Ecto neural progenitor cell (in vitro differentiated cells): Measurements from ENCODE around the gene PRPSAP2.
"Not testable (repeated sequence)": the region's sequence is repeated elsewhere in the genome, so short reads cannot be mapped to it uniquely, and the experiment has no call there.

Experiments used
- DNase-seq: peaks from one replicate; pipeline ENCODE4 v3.0.0-alpha.2; 2018; ENCODE audit warnings: low spot score

The PRPSAP2 gene

GRCh38 chr17:18889658-18890057, 31.7 kb downstream of the PRPSAP2 start:
- no peak for DNase-seq

- DNase-seq = no peak
Measured at GRCh38 chr17:18891541-18891940, 33.6 kb downstream of the PRPSAP2 start.

- no peak for DNase-seq
Measured at GRCh38 chr17:18896146-18896545, 38.2 kb downstream of the PRPSAP2 start.

- no peak for DNase-seq
Measured at GRCh38 chr17:18896947-18897346, 39.0 kb downstream of the PRPSAP2 start.

GRCh38 chr17:18904482-18904881, 46.6 kb downstream of the PRPSAP2 start:
- DNase-seq = no peak

GRCh38 chr17:18905226-18905625, 47.3 kb downstream of the PRPSAP2 start:
- no peak for DNase-seq

GRCh38 chr17:18910326-18910725, 52.4 kb downstream of the PRPSAP2 start:
- DNase-seq = no peak

GRCh38 chr17:18910881-18911280, 53.0 kb downstream of the PRPSAP2 start:
- no peak for DNase-seq

GRCh38 chr17:18916816-18917500, 59.0 kb downstream of the PRPSAP2 start:
- no peak for DNase-seq

- no peak for DNase-seq
Measured at GRCh38 chr17:18917506-18918032, 59.6 kb downstream of the PRPSAP2 start.

- DNase-seq = no peak
Measured at GRCh38 chr17:18919963-18920362, 62.0 kb downstream of the PRPSAP2 start.

GRCh38 chr17:18920911-18921441, 63.0 kb downstream of the PRPSAP2 start:
- no peak for DNase-seq

GRCh38 chr17:18921485-18921884, 63.6 kb downstream of the PRPSAP2 start:
- no peak for DNase-seq

GRCh38 chr17:18921912-18922451, 64.1 kb downstream of the PRPSAP2 start:
- DNase-seq = no peak

GRCh38 chr17:18922596-18922995, 64.7 kb downstream of the PRPSAP2 start:
- DNase-seq = not testable (repeated sequence)

GRCh38 chr17:18925187-18925586, 67.3 kb downstream of the PRPSAP2 start:
- DNase-seq = no peak

- no peak for DNase-seq
Measured at GRCh38 chr17:18928628-18929125, 70.7 kb downstream of the PRPSAP2 start.

- no peak for DNase-seq
Measured at GRCh38 chr17:18932360-18933055, 74.6 kb downstream of the PRPSAP2 start.

GRCh38 chr17:18933102-18934058, 75.4 kb downstream of the PRPSAP2 start:
- no peak for DNase-seq

- no peak for DNase-seq
Measured at GRCh38 chr17:18937981-18938691, 80.2 kb downstream of the PRPSAP2 start.

- DNase-seq = no peak
Measured at GRCh38 chr17:18938692-18939023, 80.7 kb downstream of the PRPSAP2 start.
